ENCODE data around the gene LTB4R2.

Gene LTB4R2

GRCh38 chr14:24329073-24329663 is 19.2 kb downstream of the LTB4R2 start:
- H3K36me3 Mint-ChIP-seq (ENCODE audit: low read depth) = no peaks in the 10 kb centered on the region
- H3K9me3 Mint-ChIP-seq = no peaks in the 10 kb centered on the region
- no peak overlapping the region for H3K4me3 Mint-ChIP-seq
- H3K4me1 Mint-ChIP-seq (ENCODE audit: low read depth) = peaks cover 36% of the 10 kb centered on the region
- H3K27ac Mint-ChIP-seq = peak overlapping the region; percentile 26
- H3K27me3 Mint-ChIP-seq (ENCODE audit: low read depth) = peaks cover 35% of the 10 kb centered on the region

- H3K9me3 Mint-ChIP-seq = no peaks in the 10 kb centered on the region
- no peak overlapping the region for H3K4me3 Mint-ChIP-seq
- H3K4me1 Mint-ChIP-seq (ENCODE audit: low read depth) = peaks cover 39% of the 10 kb centered on the region
- H3K27me3 Mint-ChIP-seq (ENCODE audit: low read depth) = peaks cover 39% of the 10 kb centered on the region
- no peaks in the 10 kb centered on the region for H3K36me3 Mint-ChIP-seq (ENCODE audit: low read depth)
- H3K27ac Mint-ChIP-seq = peak overlapping the region; percentile 26
These were observed 19.8 kb downstream of the LTB4R2 start for GRCh38 chr14:24329736-24330135.

- H3K4me3 Mint-ChIP-seq = no peak overlapping the region
- H3K27ac Mint-ChIP-seq = no peak overlapping the region
- H3K36me3 Mint-ChIP-seq (ENCODE audit: low read depth) = peaks cover 6% of the 10 kb centered on the region
- H3K4me1 Mint-ChIP-seq (ENCODE audit: low read depth) = peaks cover 41% of the 10 kb centered on the region
- H3K27me3 Mint-ChIP-seq (ENCODE audit: low read depth) = peaks cover 47% of the 10 kb centered on the region
- H3K9me3 Mint-ChIP-seq = no peaks in the 10 kb centered on the region
These were observed 21.2 kb downstream of the LTB4R2 start for GRCh38 chr14:24330973-24331674.

- Mint-ChIP-seq H3K36me3 (ENCODE audit: low read depth) (peaks cover 12% of the 10 kb centered on the region), H3K27ac (peak overlapping the region; percentile 71), H3K27me3 (ENCODE audit: low read depth) (peaks cover 47% of the 10 kb centered on the region), H3K4me1 (ENCODE audit: low read depth) (peaks cover 42% of the 10 kb centered on the region), H3K4me3 (peak overlapping the region; percentile 78), H3K9me3 (no peaks in the 10 kb centered on the region)
These were observed 21.9 kb downstream of the LTB4R2 start for GRCh38 chr14:24331731-24332267.

- H3K27ac Mint-ChIP-seq = peak overlapping the region; percentile 71
- peaks cover 47% of the 10 kb centered on the region for H3K27me3 Mint-ChIP-seq (ENCODE audit: low read depth)
- no peaks in the 10 kb centered on the region for H3K9me3 Mint-ChIP-seq
- peaks cover 37% of the 10 kb centered on the region for H3K4me1 Mint-ChIP-seq (ENCODE audit: low read depth)
- H3K4me3 Mint-ChIP-seq = peak overlapping the region; percentile 78
- H3K36me3 Mint-ChIP-seq (ENCODE audit: low read depth) = peaks cover 19% of the 10 kb centered on the region
These were observed 22.5 kb downstream of the LTB4R2 start for GRCh38 chr14:24332268-24332993.

GRCh38 chr14:24334431-24335291 is 24.7 kb downstream of the LTB4R2 start, which contains the start of gene ADCY4:
Gene ADCY4, minus strand, starts transcription at chr14:24335071. Its CDS starts 419 bp downstream, at chr14:24334652.
- peaks cover 34% of the 10 kb centered on the region for H3K4me1 Mint-ChIP-seq (ENCODE audit: low read depth)
- H3K36me3 Mint-ChIP-seq (ENCODE audit: low read depth) = peaks cover 29% of the 10 kb centered on the region
- peaks cover 46% of the 10 kb centered on the region for H3K27me3 Mint-ChIP-seq (ENCODE audit: low read depth)
- peak within 1 kb of the TSS; percentile 46 for H3K4me3 Mint-ChIP-seq
- H3K27ac Mint-ChIP-seq = no peak within 1 kb of the TSS
- no peaks in the 10 kb centered on the region for H3K9me3 Mint-ChIP-seq

- Mint-ChIP-seq H3K27ac (no peak overlapping the region), H3K4me3 (no peak overlapping the region), H3K27me3 (ENCODE audit: low read depth) (peaks cover 36% of the 10 kb centered on the region), H3K36me3 (ENCODE audit: low read depth) (peaks cover 29% of the 10 kb centered on the region), H3K9me3 (no peaks in the 10 kb centered on the region), H3K4me1 (ENCODE audit: low read depth) (peaks cover 33% of the 10 kb centered on the region)
These were observed 25.7 kb downstream of the LTB4R2 start for GRCh38 chr14:24335461-24336171.

- Mint-ChIP-seq H3K27me3 (ENCODE audit: low read depth) (peaks cover 30% of the 10 kb centered on the region), H3K36me3 (ENCODE audit: low read depth) (peaks cover 29% of the 10 kb centered on the region)
These were observed 27.3 kb downstream of the LTB4R2 start for GRCh38 chr14:24337144-24337823.

GRCh38 chr14:24337824-24338175 is 27.9 kb downstream of the LTB4R2 start:
- no peaks in the 10 kb centered on the region for H3K9me3 Mint-ChIP-seq
- peak overlapping the region; percentile 92 for H3K4me3 Mint-ChIP-seq
- no peak overlapping the region for H3K27ac Mint-ChIP-seq
- peaks cover 29% of the 10 kb centered on the region for H3K36me3 Mint-ChIP-seq (ENCODE audit: low read depth)
- H3K27me3 Mint-ChIP-seq (ENCODE audit: low read depth) = peaks cover 32% of the 10 kb centered on the region
- peaks cover 23% of the 10 kb centered on the region for H3K4me1 Mint-ChIP-seq (ENCODE audit: low read depth)

More at GRCh38 chr14:24337144-24337823, 27.3 kb downstream of the LTB4R2 start:
- Mint-ChIP-seq H3K4me1 (ENCODE audit: low read depth) (peaks cover 26% of the 10 kb centered on the region), H3K27ac (no peak overlapping the region), H3K4me3 (no peak overlapping the region), H3K9me3 (no peaks in the 10 kb centered on the region)

GRCh38 chr14:24338843-24339242 is 28.9 kb downstream of the LTB4R2 start:
- Mint-ChIP-seq H3K27ac (no peak overlapping the region), H3K4me3 (peak overlapping the region; percentile 92), H3K4me1 (ENCODE audit: low read depth) (peaks cover 20% of the 10 kb centered on the region), H3K36me3 (ENCODE audit: low read depth) (peaks cover 29% of the 10 kb centered on the region), H3K27me3 (ENCODE audit: low read depth) (peaks cover 27% of the 10 kb centered on the region), H3K9me3 (no peaks in the 10 kb centered on the region)

- H3K4me1 Mint-ChIP-seq (ENCODE audit: low read depth) = peaks cover 17% of the 10 kb centered on the region
- peaks cover 29% of the 10 kb centered on the region for H3K36me3 Mint-ChIP-seq (ENCODE audit: low read depth)
- H3K27ac Mint-ChIP-seq = peak within 1 kb of the TSS; percentile 88
- H3K9me3 Mint-ChIP-seq = no peaks in the 10 kb centered on the region
- peak within 1 kb of the TSS; percentile 92 for H3K4me3 Mint-ChIP-seq
- H3K27me3 Mint-ChIP-seq (ENCODE audit: low read depth) = peaks cover 25% of the 10 kb centered on the region
These were observed 29.6 kb downstream of the LTB4R2 start, which contains the start of gene RIPK3 for GRCh38 chr14:24339284-24340151. Gene RIPK3, minus strand, starts transcription at chr14:24339991. Its CDS starts 165 bp downstream, at chr14:24339826.

GRCh38 chr14:24340606-24341005 is 30.7 kb downstream of the LTB4R2 start:
- peaks cover 26% of the 10 kb centered on the region for H3K27me3 Mint-ChIP-seq (ENCODE audit: low read depth)
- no peak overlapping the region for H3K4me3 Mint-ChIP-seq
- H3K4me1 Mint-ChIP-seq (ENCODE audit: low read depth) = peaks cover 16% of the 10 kb centered on the region
- no peak overlapping the region for H3K27ac Mint-ChIP-seq
- peaks cover 24% of the 10 kb centered on the region for H3K36me3 Mint-ChIP-seq (ENCODE audit: low read depth)
- no peaks in the 10 kb centered on the region for H3K9me3 Mint-ChIP-seq
